ENCODE data around the gene PRICKLE1.

GRCh38 chr12:42530284-42530683 is 59.3 kb downstream of the PRICKLE1 start:
- TF ChIP-seq GATA3 (IDR thresholded peaks at IDR 0.05; ENCODE audit: low read depth, low read length) = no peak
- TF ChIP-seq GATA2 (IDR thresholded peaks at IDR 0.05; ENCODE audit: low read depth, low read length) = no peak

Data from SH-SY5Y (cell line).